Caco-2 (cell line): Measurements from ENCODE around the gene CTCF. TPM values are rescaled to one million over a fixed set of nuclear protein-coding genes. Genes with fewer than 3 reads are reported as not detected.

ENCODE experiments used
- BruUV-seq: library from RNA; stranded (reverse); fragments of 400-500 nt; replicated peaks from 2 replicates; lab custom pipeline; 2021; lab: Mats Ljungman, UMichigan
- CTCF ChIA-PET: fragments of 300-600 bp; sonication (Branson Sonifier 250); formaldehyde crosslinking; loops from one replicate; lab custom pipeline; 2022; ENCODE audit warnings: antibody characterized with exemption; lab: Charles Lee
- POLR2A ChIA-PET: fragments of 300-600 bp; sonication (Branson Sonifier 250); formaldehyde crosslinking; loops from one replicate; lab custom pipeline; 2022; ENCODE audit warnings: antibody characterized with exemption; lab: Charles Lee
- DNase-seq, 2 experiments: peaks; one replicate each; pipeline versions ENCODE4 v3.0.0 to v3.0.0-alpha.2; 2020 to 2022
- H3K27me3 ChIP-seq: replicated peaks from 2 replicates; pipeline ENCODE4 v1.6.0; 2011; ENCODE audit warnings: low read length; ENCODE audit not compliant: control insufficient read depth, insufficient read depth
- H3K36me3 ChIP-seq: 2 replicates; pipeline ENCODE4 v1.5.1; 2011; ENCODE audit warnings: low read length; ENCODE audit not compliant: control insufficient read depth, insufficient read depth
- H3K4me1 ChIP-seq: fragments of 250-450 bp; sonication (Bioruptor Pico); 2 replicates; pipeline ENCODE4 v1.5.1; 2020; ENCODE audit warnings: mild to moderate bottlenecking
- H3K4me3 ChIP-seq: 2 replicates; pipeline ENCODE4 v1.5.1; 2011; ENCODE audit warnings: low read depth, mild to moderate bottlenecking, control low read depth, low read length
- H3K9me3 ChIP-seq: fragments of 250-450 bp; sonication (Bioruptor Pico); 2 replicates; pipeline ENCODE4 v1.5.1; 2020; ENCODE audit warnings: mild to moderate bottlenecking, moderate library complexity
- H3K27ac Mint-ChIP-seq: one replicate; pipeline ENCODE4 v1.8.0; 2022; ENCODE audit warnings: mixed read lengths; ENCODE audit not compliant: unreplicated experiment
- H3K27me3 Mint-ChIP-seq: one replicate; pipeline ENCODE4 v1.8.0; 2022; ENCODE audit warnings: mixed read lengths; ENCODE audit not compliant: insufficient read depth, unreplicated experiment
- H3K36me3 Mint-ChIP-seq: one replicate; pipeline ENCODE4 v1.8.0; 2022; ENCODE audit warnings: mild to moderate bottlenecking, mixed read lengths; ENCODE audit not compliant: insufficient read depth, unreplicated experiment
- H3K4me1 Mint-ChIP-seq: one replicate; pipeline ENCODE4 v1.8.0; 2022; ENCODE audit warnings: low read depth, mixed read lengths; ENCODE audit not compliant: unreplicated experiment
- H3K4me3 Mint-ChIP-seq: one replicate; pipeline ENCODE4 v1.8.0; 2022; ENCODE audit warnings: mild to moderate bottlenecking, moderate library complexity, mixed read lengths; ENCODE audit not compliant: unreplicated experiment
- H3K9me3 Mint-ChIP-seq: one replicate; pipeline ENCODE4 v1.8.0; 2022; ENCODE audit warnings: mixed read lengths; ENCODE audit not compliant: unreplicated experiment
- intact Hi-C: fragments of 100-400 bp; cut with micrococcal nuclease; formaldehyde crosslinking; loops from one replicate; pipeline ENCODE4 v1.10.0; 2022; ENCODE audit not compliant: unreplicated experiment
- total RNA-seq: library from RNA; stranded (reverse); gene quantifications from 2 replicates; pipeline ENCODE4 v1.2.3, GENCODE V29; 2022
- TF ChIP-seq, protein P1 (sequence below), 2 experiments: fragments of 200-600 bp in 1 of 2; IDR thresholded peaks; 1 replicate in 1 of 2; 2 replicates in 1 of 2; pipeline versions ENCODE4 v1.5.1 to v1.8.0; 2011 to 2022; ENCODE audit warnings: antibody characterized with exemption in 1 of 2, control low read depth in 1 of 2, inconsistent platforms in 1 of 2, low read depth in 1 of 2, low read length in 1 of 2, mild to moderate bottlenecking in 1 of 2, moderate library complexity in 1 of 2; ENCODE audit not compliant: insufficient read depth in 1 of 2, severe bottlenecking in 1 of 2, unreplicated experiment in 1 of 2

Gene CTCF
- total RNA-seq, 1 experiment from 2014 or later = 67.8 TPM

DNA sequence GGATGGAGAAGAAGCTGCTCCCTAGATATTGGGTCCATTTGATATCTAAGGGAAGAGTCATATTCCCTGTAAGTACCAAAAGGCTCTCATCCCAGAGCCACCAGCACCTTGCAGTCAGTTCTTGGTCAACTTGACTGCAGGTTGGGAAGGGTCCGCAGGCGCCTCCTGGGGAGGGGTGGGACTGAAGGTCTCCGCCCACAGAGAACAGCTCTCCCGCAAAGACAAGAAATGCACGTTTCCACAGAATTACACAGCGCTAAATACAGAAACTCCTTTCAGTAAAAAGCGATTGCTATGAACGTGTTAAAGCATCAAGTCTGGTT is 864 bp upstream of the CTCF start:
- BruUV-seq = TSS peak; percentile 72
- Mint-ChIP-seq H3K36me3 (peaks cover 9% of the 10 kb centered on the region), H3K9me3 (no peaks in the 10 kb centered on the region), H3K4me1 (peaks cover 21% of the 10 kb centered on the region), H3K4me3 (peak overlapping the region; percentile 95), H3K27ac (peak overlapping the region; percentile 93), H3K27me3 (no peaks in the 10 kb centered on the region)
- DNase-seq = no peak
- H3K4me1 ChIP-seq = peaks cover 14% of the 10 kb centered on the region
- no peaks in the 10 kb centered on the region for H3K9me3 ChIP-seq
- peak overlapping the region; percentile 100 for H3K4me3 ChIP-seq
- ChIA-PET POLR2A (interaction anchor here (0.6 to 3.7 kb wide), 10 partner anchors 14 to 1678 kb away, joined by 3 to 19 read pairs (median 5); partner anchors contain the start of genes ACD, PARD6A, PSMB10 and RIPOR1), CTCF (interaction anchor here (0.5 to 4.4 kb wide), 15 partner anchors 14 to 134 kb away, joined by 3 to 68 read pairs (median 5); partner anchors contain the start of genes ACD, ATP6V0D1 and CARMIL2)
- no peaks in the 10 kb centered on the region; the same call in 1 of the 2 replicates for H3K36me3 ChIP-seq
- intact Hi-C loops = loop anchor here (5.0 kb wide), 1 partner anchor 376 kb away; the partner anchor contains the start of gene PSMB10
- TF ChIP-seq, protein P1, sequence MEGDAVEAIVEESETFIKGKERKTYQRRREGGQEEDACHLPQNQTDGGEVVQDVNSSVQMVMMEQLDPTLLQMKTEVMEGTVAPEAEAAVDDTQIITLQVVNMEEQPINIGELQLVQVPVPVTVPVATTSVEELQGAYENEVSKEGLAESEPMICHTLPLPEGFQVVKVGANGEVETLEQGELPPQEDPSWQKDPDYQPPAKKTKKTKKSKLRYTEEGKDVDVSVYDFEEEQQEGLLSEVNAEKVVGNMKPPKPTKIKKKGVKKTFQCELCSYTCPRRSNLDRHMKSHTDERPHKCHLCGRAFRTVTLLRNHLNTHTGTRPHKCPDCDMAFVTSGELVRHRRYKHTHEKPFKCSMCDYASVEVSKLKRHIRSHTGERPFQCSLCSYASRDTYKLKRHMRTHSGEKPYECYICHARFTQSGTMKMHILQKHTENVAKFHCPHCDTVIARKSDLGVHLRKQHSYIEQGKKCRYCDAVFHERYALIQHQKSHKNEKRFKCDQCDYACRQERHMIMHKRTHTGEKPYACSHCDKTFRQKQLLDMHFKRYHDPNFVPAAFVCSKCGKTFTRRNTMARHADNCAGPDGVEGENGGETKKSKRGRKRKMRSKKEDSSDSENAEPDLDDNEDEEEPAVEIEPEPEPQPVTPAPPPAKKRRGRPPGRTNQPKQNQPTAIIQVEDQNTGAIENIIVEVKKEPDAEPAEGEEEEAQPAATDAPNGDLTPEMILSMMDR (IDR thresholded peaks at IDR 0.05; ENCODE audit: insufficient read depth in 1 of 2, low read depth in 1 of 2, low read length in 1 of 2, severe bottlenecking in 1 of 2, unreplicated experiment in 1 of 2) = no peak
- no peaks in the 10 kb centered on the region for H3K27me3 ChIP-seq

DNA sequence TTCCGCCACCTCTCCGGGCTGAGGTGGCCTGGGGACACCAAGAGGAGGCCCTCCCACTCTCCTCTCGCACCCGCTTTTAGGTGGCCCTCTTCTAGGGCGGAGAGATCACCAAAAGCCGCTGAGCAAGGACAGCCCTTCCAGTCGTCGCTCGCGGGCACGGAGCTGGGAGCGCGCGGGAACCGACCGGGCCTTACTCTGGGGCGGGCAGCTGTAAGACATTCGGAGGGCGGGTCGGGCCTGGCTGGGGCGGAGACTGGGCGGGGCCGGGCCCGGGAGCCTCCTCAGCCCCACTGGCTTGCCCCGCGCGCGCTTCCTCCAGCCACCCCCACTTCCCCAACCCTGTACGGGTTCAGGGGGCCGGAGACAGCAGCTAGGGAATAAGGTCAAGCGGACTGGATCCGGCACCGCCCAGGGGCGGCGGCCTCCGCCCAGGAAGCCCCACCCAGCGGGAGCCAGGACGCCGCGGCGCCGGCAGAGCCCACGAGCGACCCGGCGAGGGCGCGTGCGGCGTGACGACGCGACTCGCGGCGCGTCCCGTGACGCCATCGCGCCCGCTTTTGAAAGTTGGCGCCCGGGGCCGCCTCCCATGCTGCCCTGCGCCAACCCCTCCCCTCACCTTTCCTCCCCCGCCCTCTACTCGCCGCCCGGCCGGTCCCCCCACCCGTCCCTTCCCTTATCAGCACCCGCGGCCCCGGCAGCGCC is 351 bp upstream of the CTCF start:
- POLR2A ChIA-PET = interaction anchor here (0.6 to 3.7 kb wide), 12 partner anchors 15 to 1678 kb away, joined by 3 to 19 read pairs (median 4); partner anchors contain the start of genes ACD, PARD6A, PSMB10 and RIPOR1
- H3K9me3 Mint-ChIP-seq = no peaks in the 10 kb centered on the region
- Histone ChIP-seq H3K4me3 (peak overlapping the region; percentile 100), H3K27me3 (no peaks in the 10 kb centered on the region), H3K36me3 (no peaks in the 10 kb centered on the region; the same call in 1 of the 2 replicates), H3K4me1 (peaks cover 14% of the 10 kb centered on the region), H3K9me3 (no peaks in the 10 kb centered on the region)
- peak overlapping the region; percentile 93 for H3K27ac Mint-ChIP-seq
- peaks cover 23% of the 10 kb centered on the region for H3K4me1 Mint-ChIP-seq
- intact Hi-C loops = loop anchor here (1.0 to 5.0 kb wide), 6 partner anchors 15 to 375 kb away; partner anchors contain the start of genes ACD, CARMIL2, PARD6A and PSMB10
- DNase-seq = peak; percentile 99
- H3K36me3 Mint-ChIP-seq = peaks cover 10% of the 10 kb centered on the region
- no TSS peak for BruUV-seq
- TF ChIP-seq, protein P1 (IDR thresholded peaks at IDR 0.05; ENCODE audit: insufficient read depth in 1 of 2, low read depth in 1 of 2, low read length in 1 of 2, severe bottlenecking in 1 of 2, unreplicated experiment in 1 of 2) = no peak
- peak overlapping the region; percentile 95 for H3K4me3 Mint-ChIP-seq
- CTCF ChIA-PET = interaction anchor here (0.5 to 4.4 kb wide), 21 partner anchors 10 to 286 kb away, joined by 3 to 68 read pairs (median 4); partner anchors contain the start of genes ACD, ATP6V0D1, C16orf86 and CARMIL2
- H3K27me3 Mint-ChIP-seq = no peaks in the 10 kb centered on the region
